ENCODE measurements around the gene PEX5. TPM values are rescaled to one million over a fixed set of nuclear protein-coding genes. Genes with fewer than 3 reads are reported as not detected.

The PEX5 gene
- polyA plus RNA-seq, 1 experiment: 21.4 TPM

DNA sequence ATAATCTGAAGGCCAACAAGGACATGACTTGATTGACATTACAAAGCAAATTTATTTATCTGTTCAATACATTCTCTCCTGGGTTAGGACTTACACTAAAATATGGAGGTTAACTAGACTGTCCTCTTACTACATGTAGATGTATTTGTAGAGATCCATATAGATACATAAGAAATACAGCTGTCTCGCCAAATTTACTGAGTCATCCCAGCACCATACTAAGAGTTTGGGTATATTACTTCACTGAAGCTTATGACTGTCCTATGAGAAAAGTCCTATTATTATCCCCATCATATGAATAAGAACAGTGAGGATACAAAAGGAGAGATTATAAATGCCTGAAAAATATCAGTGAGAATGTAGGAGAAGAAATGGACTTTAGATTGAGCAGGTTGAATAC is 69.6 kb downstream of the PEX5 start:
- ChIA-PET CTCF (no interaction called here), POLR2A (no interaction called here)

More for the DNA sequence above, 69.6 kb downstream of the PEX5 start:
- TF ChIP-seq, protein P1, sequence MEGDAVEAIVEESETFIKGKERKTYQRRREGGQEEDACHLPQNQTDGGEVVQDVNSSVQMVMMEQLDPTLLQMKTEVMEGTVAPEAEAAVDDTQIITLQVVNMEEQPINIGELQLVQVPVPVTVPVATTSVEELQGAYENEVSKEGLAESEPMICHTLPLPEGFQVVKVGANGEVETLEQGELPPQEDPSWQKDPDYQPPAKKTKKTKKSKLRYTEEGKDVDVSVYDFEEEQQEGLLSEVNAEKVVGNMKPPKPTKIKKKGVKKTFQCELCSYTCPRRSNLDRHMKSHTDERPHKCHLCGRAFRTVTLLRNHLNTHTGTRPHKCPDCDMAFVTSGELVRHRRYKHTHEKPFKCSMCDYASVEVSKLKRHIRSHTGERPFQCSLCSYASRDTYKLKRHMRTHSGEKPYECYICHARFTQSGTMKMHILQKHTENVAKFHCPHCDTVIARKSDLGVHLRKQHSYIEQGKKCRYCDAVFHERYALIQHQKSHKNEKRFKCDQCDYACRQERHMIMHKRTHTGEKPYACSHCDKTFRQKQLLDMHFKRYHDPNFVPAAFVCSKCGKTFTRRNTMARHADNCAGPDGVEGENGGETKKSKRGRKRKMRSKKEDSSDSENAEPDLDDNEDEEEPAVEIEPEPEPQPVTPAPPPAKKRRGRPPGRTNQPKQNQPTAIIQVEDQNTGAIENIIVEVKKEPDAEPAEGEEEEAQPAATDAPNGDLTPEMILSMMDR (IDR thresholded peaks at IDR 0.05; ENCODE audit: insufficient read depth, low read depth, low read length): no peak
- Histone ChIP-seq H3K36me3 (ENCODE audit: control insufficient read depth, insufficient read depth, low read length) (no peaks in the 10 kb centered on the region), H3K4me3 (ENCODE audit: low read depth, low read length) (no peak overlapping the region), H3K27me3 (ENCODE audit: control insufficient read depth, insufficient read depth, low read length) (no peaks in the 10 kb centered on the region)
- DNase-seq (ENCODE audit: low read depth): no peak

Other genes with a start within 250 kb of the PEX5 start
- gene RNU7-1, start 245.9 kb upstream of the PEX5 start, polyA plus RNA-seq (2011; rRNA removed): not detected in 2 replicates
- gene C12orf57, start 245.7 kb upstream of the PEX5 start, polyA plus RNA-seq (2011; rRNA removed): 489 and 709 TPM in 2 replicates
- 0.15 and 0.27 TPM in 2 replicates for gene PTPN6, start 238.3 kb upstream of the PEX5 start, polyA plus RNA-seq (2011; rRNA removed)
- 283 and 369 TPM in 2 replicates for gene PHB2, start 219.0 kb upstream of the PEX5 start, polyA plus RNA-seq (2011; rRNA removed)
- gene EMG1, start 218.8 kb upstream of the PEX5 start, polyA plus RNA-seq (2011; rRNA removed): 37.5 and 53.9 TPM in 2 replicates
- 26.3 and 31.2 TPM in 2 replicates for gene LPCAT3, start 171.2 kb upstream of the PEX5 start, polyA plus RNA-seq (2011; rRNA removed)
- gene C1S, start 129.0 kb upstream of the PEX5 start, polyA plus RNA-seq (2011; rRNA removed): 329 and 341 TPM in 2 replicates
- gene C1R, start 97.2 kb upstream of the PEX5 start, polyA plus RNA-seq (2011; rRNA removed): 668 and 703 TPM in 2 replicates
- gene C1RL, start 80.5 kb upstream of the PEX5 start, polyA plus RNA-seq (2011; rRNA removed): 33.6 and 50.5 TPM in 2 replicates
- not detected in 2 replicates for gene RBP5, start 60.8 kb upstream of the PEX5 start, polyA plus RNA-seq (2011; rRNA removed)
- gene CLSTN3, start 59.3 kb upstream of the PEX5 start, polyA plus RNA-seq (2011; rRNA removed): 14.3 and 19.2 TPM in 2 replicates
- gene ACSM4, start 114.4 kb downstream of the PEX5 start, polyA plus RNA-seq (2011; rRNA removed): not detected in 2 replicates

Data from BJ (cell line).